ENCODE results near the gene LRRC1. TPM values are rescaled to one million over a fixed set of nuclear protein-coding genes. Genes with fewer than 3 reads are reported as not detected.

Gene LRRC1
- total and polyA plus RNA-seq, 3 experiments from 2014 or later: 1.6 to 2.5 (median 2.4) TPM

GRCh38 chr6:53943395-53943794 lies 148.6 kb downstream of the LRRC1 start:
- Mint-ChIP-seq H3K4me1 (no peaks in the 10 kb centered on the region), H3K9me3 (peaks cover 0 to 6% (median 0%) of the 10 kb centered on the region in 5 donors), H3K27ac (no peak overlapping the region), H3K4me3 (no peak overlapping the region), H3K27me3 (peaks cover 10 to 21% of the 10 kb centered on the region in 2 donors), H3K36me3 (no peaks in the 10 kb centered on the region)
- no peak overlapping the region for H3K4me3 ChIP-seq (ENCODE audit: low read length)
- no peak for DNase-seq
- POLR2A ChIA-PET: no interaction called here
- no peaks in the 10 kb centered on the region for H3K9me3 ChIP-seq (ENCODE audit: low read length)
- H3K27me3 ChIP-seq (ENCODE audit: insufficient read depth, low read length, poor library complexity, severe bottlenecking): no peaks in the 10 kb centered on the region
- H3K27ac ChIP-seq (ENCODE audit: low read depth, low read length): no peak overlapping the region
- H3K4me1 ChIP-seq (ENCODE audit: insufficient read depth, low read length): no peaks in the 10 kb centered on the region
- CTCF ChIA-PET: no interaction called here
- H3K36me3 ChIP-seq (ENCODE audit: insufficient read depth, low read length): no peaks in the 10 kb centered on the region

GRCh38 chr6:53944091-53944490 lies 149.3 kb downstream of the LRRC1 start:
- no peaks in the 10 kb centered on the region for H3K36me3 Mint-ChIP-seq
- ChIA-PET POLR2A (no interaction called here), CTCF (no interaction called here)
- no peak overlapping the region for H3K4me3 ChIP-seq (ENCODE audit: low read length)
- H3K27me3 ChIP-seq (ENCODE audit: insufficient read depth, low read length, poor library complexity, severe bottlenecking): no peaks in the 10 kb centered on the region
- no peaks in the 10 kb centered on the region for H3K36me3 ChIP-seq (ENCODE audit: insufficient read depth, low read length)
- H3K4me3 Mint-ChIP-seq: no peak overlapping the region
- no peak overlapping the region for H3K27ac ChIP-seq (ENCODE audit: low read depth, low read length)
- no peak for DNase-seq
- H3K27ac Mint-ChIP-seq: no peak overlapping the region
- H3K9me3 ChIP-seq (ENCODE audit: low read length): no peaks in the 10 kb centered on the region
- H3K4me1 Mint-ChIP-seq: no peaks in the 10 kb centered on the region
- H3K27me3 Mint-ChIP-seq: peaks cover 10 to 21% of the 10 kb centered on the region in 2 donors
- no peaks in the 10 kb centered on the region for H3K4me1 ChIP-seq (ENCODE audit: insufficient read depth, low read length)
- peaks cover 0 to 7% (median 2%) of the 10 kb centered on the region in 5 donors for H3K9me3 Mint-ChIP-seq

GRCh38 chr6:53944543-53944942 lies 149.7 kb downstream of the LRRC1 start:
- no peaks in the 10 kb centered on the region for H3K27me3 ChIP-seq (ENCODE audit: insufficient read depth, low read length, poor library complexity, severe bottlenecking)
- no peaks in the 10 kb centered on the region for H3K4me1 Mint-ChIP-seq
- H3K27me3 Mint-ChIP-seq: peaks cover 10 to 21% of the 10 kb centered on the region in 2 donors
- no peak for DNase-seq
- H3K36me3 ChIP-seq (ENCODE audit: insufficient read depth, low read length): no peaks in the 10 kb centered on the region
- ChIA-PET POLR2A (no interaction called here), CTCF (no interaction called here)
- peaks cover 0 to 7% (median 2%) of the 10 kb centered on the region in 5 donors for H3K9me3 Mint-ChIP-seq
- no peak overlapping the region for H3K4me3 ChIP-seq (ENCODE audit: low read length)
- no peak overlapping the region for H3K27ac Mint-ChIP-seq
- H3K36me3 Mint-ChIP-seq: no peaks in the 10 kb centered on the region
- no peaks in the 10 kb centered on the region for H3K4me1 ChIP-seq (ENCODE audit: insufficient read depth, low read length)
- H3K9me3 ChIP-seq (ENCODE audit: low read length): no peaks in the 10 kb centered on the region
- H3K4me3 Mint-ChIP-seq: no peak overlapping the region
- no peak overlapping the region for H3K27ac ChIP-seq (ENCODE audit: low read depth, low read length)

GRCh38 chr6:53945765-53946407 lies 151.1 kb downstream of the LRRC1 start:
- Histone ChIP-seq H3K4me1 (ENCODE audit: insufficient read depth, low read length) (no peaks in the 10 kb centered on the region), H3K27me3 (ENCODE audit: insufficient read depth, low read length, poor library complexity, severe bottlenecking) (no peaks in the 10 kb centered on the region), H3K4me3 (ENCODE audit: low read length) (no peak overlapping the region), H3K27ac (ENCODE audit: low read depth, low read length) (no peak overlapping the region), H3K36me3 (ENCODE audit: insufficient read depth, low read length) (no peaks in the 10 kb centered on the region), H3K9me3 (ENCODE audit: low read length) (no peaks in the 10 kb centered on the region)
- peaks cover 10 to 21% of the 10 kb centered on the region in 2 donors for H3K27me3 Mint-ChIP-seq
- no peak overlapping the region for H3K4me3 Mint-ChIP-seq
- no peaks in the 10 kb centered on the region for H3K36me3 Mint-ChIP-seq
- no peak for DNase-seq
- ChIA-PET CTCF (interaction anchor here (1.4 kb wide), 1 partner anchor 10 kb away, joined by 3 read pairs; no protein-coding TSS in a partner anchor), POLR2A (no interaction called here)
- peaks cover 0 to 7% (median 5%) of the 10 kb centered on the region in 5 donors for H3K9me3 Mint-ChIP-seq
- no peak overlapping the region for H3K27ac Mint-ChIP-seq
- no peaks in the 10 kb centered on the region for H3K4me1 Mint-ChIP-seq

GRCh38 chr6:53947780-53948179 lies 153.0 kb downstream of the LRRC1 start:
- Mint-ChIP-seq H3K36me3 (no peaks in the 10 kb centered on the region), H3K4me3 (no peak overlapping the region), H3K27me3 (peaks cover 8 to 17% of the 10 kb centered on the region in 2 donors), H3K27ac (no peak overlapping the region), H3K4me1 (no peaks in the 10 kb centered on the region), H3K9me3 (peaks cover 0 to 7% (median 5%) of the 10 kb centered on the region in 5 donors)
- no peaks in the 10 kb centered on the region for H3K27me3 ChIP-seq (ENCODE audit: insufficient read depth, low read length, poor library complexity, severe bottlenecking)
- H3K36me3 ChIP-seq (ENCODE audit: insufficient read depth, low read length): no peaks in the 10 kb centered on the region
- no peak for DNase-seq
- no peaks in the 10 kb centered on the region for H3K4me1 ChIP-seq (ENCODE audit: insufficient read depth, low read length)
- no peak overlapping the region for H3K27ac ChIP-seq (ENCODE audit: low read depth, low read length)
- H3K4me3 ChIP-seq (ENCODE audit: low read length): no peak overlapping the region
- POLR2A ChIA-PET: no interaction called here
- CTCF ChIA-PET: no interaction called here
- H3K9me3 ChIP-seq (ENCODE audit: low read length): no peaks in the 10 kb centered on the region

GRCh38 chr6:53951383-53951782 lies 156.6 kb downstream of the LRRC1 start:
- Mint-ChIP-seq H3K4me1 (no peaks in the 10 kb centered on the region), H3K27me3 (peaks cover 2 to 3% of the 10 kb centered on the region in 2 donors), H3K4me3 (no peak overlapping the region), H3K27ac (no peak overlapping the region), H3K9me3 (peaks cover 0 to 7% (median 5%) of the 10 kb centered on the region in 5 donors), H3K36me3 (no peaks in the 10 kb centered on the region)
- Histone ChIP-seq H3K27ac (ENCODE audit: low read depth, low read length) (no peak overlapping the region), H3K36me3 (ENCODE audit: insufficient read depth, low read length) (no peaks in the 10 kb centered on the region), H3K9me3 (ENCODE audit: low read length) (no peaks in the 10 kb centered on the region), H3K4me1 (ENCODE audit: insufficient read depth, low read length) (no peaks in the 10 kb centered on the region), H3K4me3 (ENCODE audit: low read length) (no peak overlapping the region), H3K27me3 (ENCODE audit: insufficient read depth, low read length, poor library complexity, severe bottlenecking) (no peaks in the 10 kb centered on the region)
- ChIA-PET POLR2A (no interaction called here), CTCF (no interaction called here)
- DNase-seq: no peak

- Mint-ChIP-seq H3K4me3 (no peak overlapping the region), H3K27ac (peak overlapping the region in 1 of 8 donors; percentile 44), H3K36me3 (no peaks in the 10 kb centered on the region), H3K27me3 (peaks cover 3 to 18% of the 10 kb centered on the region in 2 donors), H3K9me3 (no peaks in the 10 kb centered on the region), H3K4me1 (no peaks in the 10 kb centered on the region)
- DNase-seq: no peak
- Histone ChIP-seq H3K9me3 (ENCODE audit: low read length) (no peaks in the 10 kb centered on the region), H3K27me3 (ENCODE audit: insufficient read depth, low read length, poor library complexity, severe bottlenecking) (no peaks in the 10 kb centered on the region), H3K4me3 (ENCODE audit: low read length) (no peak overlapping the region), H3K36me3 (ENCODE audit: insufficient read depth, low read length) (no peaks in the 10 kb centered on the region), H3K4me1 (ENCODE audit: insufficient read depth, low read length) (no peaks in the 10 kb centered on the region), H3K27ac (ENCODE audit: low read depth, low read length) (no peak overlapping the region)
- ChIA-PET CTCF (interaction anchor here (0.9 kb wide), 1 partner anchor 10 kb away, joined by 3 read pairs; no protein-coding TSS in a partner anchor), POLR2A (no interaction called here)
Measured at GRCh38 chr6:53956068-53956711, 161.4 kb downstream of the LRRC1 start.

GRCh38 chr6:53956804-53957203 lies 162.0 kb downstream of the LRRC1 start:
- no peaks in the 10 kb centered on the region for H3K4me1 ChIP-seq (ENCODE audit: insufficient read depth, low read length)
- Mint-ChIP-seq H3K27me3 (peaks cover 3 to 24% of the 10 kb centered on the region in 2 donors), H3K36me3 (no peaks in the 10 kb centered on the region), H3K4me3 (no peak overlapping the region), H3K4me1 (no peaks in the 10 kb centered on the region), H3K9me3 (no peaks in the 10 kb centered on the region), H3K27ac (no peak overlapping the region)
- H3K36me3 ChIP-seq (ENCODE audit: insufficient read depth, low read length): no peaks in the 10 kb centered on the region
- no peak for DNase-seq
- H3K27me3 ChIP-seq (ENCODE audit: insufficient read depth, low read length, poor library complexity, severe bottlenecking): no peaks in the 10 kb centered on the region
- no peak overlapping the region for H3K4me3 ChIP-seq (ENCODE audit: low read length)
- ChIA-PET CTCF (no interaction called here), POLR2A (no interaction called here)
- H3K9me3 ChIP-seq (ENCODE audit: low read length): no peaks in the 10 kb centered on the region
- no peak overlapping the region for H3K27ac ChIP-seq (ENCODE audit: low read depth, low read length)

All from CD8-positive, alpha-beta memory T cell (primary cell).